HUDEP-2 (cell line): ENCODE measurements around the gene KLHL29.
"Not testable (repeated sequence)": the region's sequence is repeated elsewhere in the genome, so short reads cannot be mapped to it uniquely, and the experiment has no call there.

Experiments
- DNase-seq, 76 experiments: peaks; one replicate each; lab custom pipeline; 2025; ENCODE audit not compliant: unreplicated experiment in 76 of 76; lab: John Stamatoyannopoulos, UW

KLHL29 gene

GRCh38 chr2:23391237-23391736 is 6.3 kb downstream of the KLHL29 start:
- DNase-seq: not testable (repeated sequence)

- no peak for DNase-seq
These were observed 8.7 kb downstream of the KLHL29 start for GRCh38 chr2:23393722-23394121.

GRCh38 chr2:23394700-23395099 is 9.7 kb downstream of the KLHL29 start:
- DNase-seq: no peak

GRCh38 chr2:23397478-23397877 is 12.5 kb downstream of the KLHL29 start:
- no peak for DNase-seq

- no peak for DNase-seq
These were observed 14.8 kb downstream of the KLHL29 start for GRCh38 chr2:23399674-23400261.

DNA sequence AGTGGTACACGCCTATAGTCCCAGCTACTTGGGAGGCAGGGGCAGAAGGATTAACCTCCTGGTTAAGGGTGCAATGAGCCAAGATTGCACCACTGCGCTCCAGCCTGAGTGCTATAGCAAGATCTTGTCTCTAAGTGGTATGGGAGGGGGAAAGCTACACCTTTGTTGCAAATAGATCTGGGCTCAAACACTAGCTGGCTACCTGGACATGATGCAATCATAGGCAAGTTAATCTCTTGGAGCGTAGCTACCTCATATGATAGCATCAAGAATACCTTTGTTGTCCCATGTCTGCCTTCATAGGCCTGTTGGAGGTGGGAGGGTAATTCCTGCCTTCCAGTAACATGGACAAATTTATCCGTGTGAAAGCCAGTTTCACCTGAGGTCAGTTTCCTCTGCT is 15.7 kb downstream of the KLHL29 start:
- no peak for DNase-seq

DNA sequence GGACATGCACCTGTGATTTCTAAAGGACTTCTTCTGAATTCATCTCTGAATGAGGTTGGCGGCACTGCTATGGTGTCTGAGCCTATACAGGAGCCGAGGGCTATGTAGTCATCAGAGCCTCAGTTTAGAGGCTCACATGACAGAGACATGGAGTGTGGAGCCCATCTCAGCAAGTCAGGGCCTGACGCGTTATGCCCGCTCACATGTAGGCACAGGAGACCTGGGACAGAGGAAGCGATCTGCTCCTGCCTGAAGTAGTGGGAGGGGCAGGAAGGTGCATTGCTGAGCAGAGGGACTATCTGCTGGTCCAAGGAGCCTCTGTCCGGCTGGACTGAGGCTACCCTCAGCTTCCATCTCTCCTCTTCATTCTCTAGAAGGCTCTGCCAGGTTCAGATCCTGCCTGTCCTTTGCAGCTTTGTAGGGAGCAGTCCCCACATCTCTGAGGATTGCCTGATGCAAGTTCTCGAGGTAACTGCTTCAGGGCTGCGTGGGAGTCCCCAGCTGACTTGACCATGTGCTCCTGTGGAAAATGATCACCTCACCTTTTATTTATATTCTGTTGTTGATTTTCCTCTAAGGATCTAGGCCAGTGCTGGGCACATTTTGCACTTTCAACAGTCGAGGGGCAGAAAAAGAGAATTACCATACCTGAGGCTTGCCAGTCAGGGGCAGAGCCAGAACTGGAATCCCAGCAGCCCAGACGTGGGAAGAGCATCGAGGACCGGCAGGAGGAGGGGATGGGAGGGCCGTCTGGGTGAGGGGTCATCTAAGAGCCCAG is 16.6 kb downstream of the KLHL29 start:
- no peak for DNase-seq

DNA sequence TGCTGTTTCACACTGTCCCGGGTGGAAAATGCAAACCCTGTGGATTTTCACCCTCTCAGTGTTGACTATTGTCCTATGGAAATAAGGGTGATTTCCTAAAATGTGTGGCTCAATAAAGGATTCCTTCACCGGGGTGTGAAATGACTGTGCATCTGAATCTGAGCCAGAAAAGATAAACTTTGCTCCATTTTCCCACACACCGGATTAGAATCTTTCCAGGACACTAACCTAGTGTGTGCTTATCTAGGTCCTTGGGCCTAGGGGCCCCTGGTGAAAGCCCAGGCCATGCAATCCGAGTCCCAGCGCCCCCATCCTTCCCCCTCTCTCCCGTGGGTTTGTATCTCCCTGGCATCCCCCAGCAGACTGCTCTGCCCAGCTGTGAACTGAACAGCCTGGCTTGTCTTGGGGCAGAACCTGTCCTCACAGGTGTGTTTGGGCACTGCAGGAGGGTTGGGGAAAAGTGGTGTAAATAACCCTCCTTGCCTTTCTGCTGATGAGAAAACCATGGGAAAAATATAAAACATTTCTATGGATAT is 17.3 kb downstream of the KLHL29 start:
- no peak for DNase-seq

- no peak for DNase-seq
These were observed 19.4 kb downstream of the KLHL29 start for GRCh38 chr2:23404426-23404825.

GRCh38 chr2:23409248-23409647 is 24.3 kb downstream of the KLHL29 start:
- DNase-seq: no peak

GRCh38 chr2:23410596-23410995 is 25.6 kb downstream of the KLHL29 start:
- no peak for DNase-seq

- no peak for DNase-seq
These were observed 26.9 kb downstream of the KLHL29 start for GRCh38 chr2:23411752-23412431.

DNA sequence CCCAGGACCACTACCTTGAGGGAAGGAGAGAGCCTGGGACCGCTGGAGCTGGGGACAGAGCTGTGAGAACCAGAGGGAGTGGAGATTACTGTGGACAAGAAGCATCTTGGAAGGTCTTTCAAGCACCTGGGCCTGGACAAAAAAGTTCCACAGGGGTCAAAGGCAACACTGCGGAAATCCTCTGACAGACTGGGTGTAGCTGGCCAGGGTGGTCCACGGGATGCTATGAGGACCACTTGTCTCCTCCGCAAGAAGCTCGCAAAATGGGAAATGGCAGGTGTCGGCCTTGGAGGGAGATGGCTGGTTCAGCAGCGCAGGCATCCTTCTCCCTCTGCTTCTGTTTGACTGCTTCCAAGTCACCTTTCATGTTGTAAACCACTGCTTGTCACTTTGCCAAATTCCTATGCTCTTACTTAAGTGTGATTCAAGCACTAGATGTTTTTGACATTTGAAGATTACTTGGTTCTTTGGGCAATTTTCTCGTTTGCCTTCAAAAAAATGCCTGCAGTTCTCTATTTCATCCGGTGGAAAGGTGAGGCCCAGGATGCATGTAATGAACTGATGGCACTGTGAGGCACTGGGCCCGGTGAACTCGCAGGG is 27.7 kb downstream of the KLHL29 start:
- DNase-seq: no peak

DNA sequence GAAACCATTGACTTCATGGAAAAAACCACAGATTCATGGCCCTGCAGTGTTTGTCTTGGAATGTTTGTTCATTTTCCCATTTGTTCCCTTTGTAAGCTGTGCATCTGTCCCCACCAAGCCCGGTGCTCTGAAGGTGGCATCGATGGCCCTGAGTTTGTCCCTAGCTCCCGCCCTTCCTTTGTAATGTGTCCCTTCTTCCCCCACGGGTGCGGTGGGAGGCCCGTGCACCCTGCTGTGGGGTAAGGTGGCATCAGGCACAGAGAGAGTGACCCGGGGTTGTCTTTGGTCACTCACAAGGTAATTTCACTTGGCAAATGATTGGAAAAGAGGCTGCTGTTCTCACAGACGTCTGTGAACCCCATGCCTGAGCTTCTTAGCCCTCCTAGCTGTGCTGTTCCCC is 28.7 kb downstream of the KLHL29 start:
- no peak for DNase-seq

DNA sequence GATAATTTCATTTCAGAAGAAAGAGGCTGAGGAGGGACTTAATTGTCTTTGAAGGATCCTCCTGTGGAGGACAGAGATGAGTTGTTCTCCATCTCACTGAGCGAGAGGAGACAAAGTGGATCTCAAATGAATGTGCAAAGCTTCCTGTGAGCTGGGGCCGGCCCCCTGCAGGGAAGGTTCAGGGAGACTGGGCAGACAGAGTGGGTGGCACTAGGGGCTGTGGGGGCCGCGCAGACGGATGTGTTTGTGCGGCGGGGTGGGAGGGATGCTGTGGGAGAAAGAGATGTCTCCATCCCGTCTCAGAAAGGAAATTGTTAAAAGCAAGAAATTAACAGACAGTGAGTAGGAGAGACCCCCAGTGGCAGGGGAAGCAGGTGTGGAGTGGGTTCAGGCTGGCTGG is 29.1 kb downstream of the KLHL29 start:
- no peak for DNase-seq

- peak in 3 of 76 experiments; percentile 2 to 22 (median 7) for DNase-seq
These were observed 29.9 kb downstream of the KLHL29 start for GRCh38 chr2:23414871-23415270.

GRCh38 chr2:23417310-23417709 is 32.3 kb downstream of the KLHL29 start:
- DNase-seq: no peak

DNA sequence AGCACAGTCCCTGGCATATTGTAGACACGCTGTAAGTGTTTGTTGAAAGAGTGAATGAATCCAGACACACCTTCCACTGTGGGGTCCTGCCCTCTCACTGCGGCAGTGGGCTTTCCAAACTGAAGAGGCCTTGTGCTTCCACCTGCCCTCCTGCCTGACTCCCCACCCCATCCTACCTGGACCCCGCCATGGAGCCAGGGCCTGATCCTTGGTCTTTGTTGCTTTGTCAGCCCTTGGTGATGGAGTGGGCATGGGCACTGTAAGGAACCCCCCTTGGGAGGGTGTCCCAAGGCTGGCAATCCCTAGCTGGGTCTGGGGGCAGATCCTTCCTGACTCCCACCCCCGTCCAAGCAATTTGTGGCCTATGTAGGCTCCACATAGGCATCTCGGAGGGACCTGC is 33.1 kb downstream of the KLHL29 start:
- DNase-seq: no peak

DNA sequence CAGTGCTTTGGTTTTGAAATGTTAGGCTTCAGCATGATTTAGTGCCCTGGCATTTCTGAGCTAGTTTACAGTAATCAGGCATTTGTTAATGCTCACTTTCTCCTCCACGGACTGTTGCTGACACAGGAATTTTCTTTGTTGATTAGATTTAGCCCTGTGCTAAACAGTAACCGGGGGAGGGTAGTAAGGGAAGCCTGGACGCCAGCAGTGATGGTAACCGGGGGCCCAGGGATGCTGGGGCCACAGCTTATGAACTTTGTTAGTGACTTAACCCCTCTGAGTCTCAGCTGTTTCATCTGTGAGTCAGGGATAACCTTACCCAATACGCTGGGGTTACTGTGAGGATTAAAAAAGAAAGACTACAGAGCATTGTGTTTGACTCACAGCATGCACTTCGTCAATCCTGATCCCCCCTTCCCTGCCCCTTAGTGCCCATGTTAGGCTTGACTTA is 33.5 kb downstream of the KLHL29 start:
- DNase-seq: no peak

GRCh38 chr2:23419171-23420090 is 34.5 kb downstream of the KLHL29 start:
- DNase-seq: no peak
